ENCODE results near the gene GPC3.

GRCh38 chrX:133924548-133924947, 60.8 kb downstream of the GPC3 start:
- TF ChIP-seq POLR2A (IDR thresholded peaks at IDR 0.05), result no peak
- TF ChIP-seq POLR2AphosphoS5 (IDR thresholded peaks at IDR 0.05), result no peak
- TF ChIP-seq EP300 (IDR thresholded peaks at IDR 0.05), result no peak
